Gastrocnemius medialis (tissue), 4 donors: Measurements from ENCODE around the gene MYO15A.

Experiments
- POLR2A ChIP-seq, 2 donors: fragments of 450-650 bp; IDR thresholded peaks; one replicate each; pipeline ENCODE4 v1.6.1; 2017; ENCODE audit warnings: antibody characterized with exemption in 2 of 2, mild to moderate bottlenecking in 2 of 2, moderate library complexity in 2 of 2
- TF ChIP-seq, protein P1 (sequence below), 5 experiments: fragments of 450-650 bp in 3 of 5; fragments of 200-600 bp in 2 of 5; sonication (generic) in 2 of 5; IDR thresholded peaks in 4 of 5; conservative IDR thresholded peaks in 1 of 5; 1 replicate in 4 of 5; 2 replicates in 1 of 5; pipeline ENCODE4 v1.5.1; 2016 to 2019; ENCODE audit warnings: antibody characterized with exemption in 5 of 5, mild to moderate bottlenecking in 3 of 5, moderate library complexity in 3 of 5

DNA sequence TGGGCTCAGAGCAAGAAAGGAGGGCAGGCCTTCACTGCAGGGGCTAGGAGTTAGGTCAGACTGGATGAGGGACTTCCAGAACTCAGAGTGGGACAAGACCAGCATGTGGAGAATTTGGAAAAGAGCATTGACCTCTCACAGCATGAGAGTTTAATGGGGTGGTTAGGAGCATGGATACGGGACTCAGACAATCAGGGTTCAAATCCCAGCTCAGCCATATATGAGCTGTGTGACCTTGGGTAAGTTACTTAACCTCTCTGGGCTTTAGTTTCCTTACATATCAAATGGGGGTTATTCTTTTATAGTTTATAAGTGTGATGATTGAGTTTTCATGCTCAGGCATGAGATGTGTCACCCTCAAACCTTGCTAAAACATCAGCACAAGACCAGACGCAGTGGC, 37.7 kb downstream of the MYO15A start:
- TF ChIP-seq, protein P1, sequence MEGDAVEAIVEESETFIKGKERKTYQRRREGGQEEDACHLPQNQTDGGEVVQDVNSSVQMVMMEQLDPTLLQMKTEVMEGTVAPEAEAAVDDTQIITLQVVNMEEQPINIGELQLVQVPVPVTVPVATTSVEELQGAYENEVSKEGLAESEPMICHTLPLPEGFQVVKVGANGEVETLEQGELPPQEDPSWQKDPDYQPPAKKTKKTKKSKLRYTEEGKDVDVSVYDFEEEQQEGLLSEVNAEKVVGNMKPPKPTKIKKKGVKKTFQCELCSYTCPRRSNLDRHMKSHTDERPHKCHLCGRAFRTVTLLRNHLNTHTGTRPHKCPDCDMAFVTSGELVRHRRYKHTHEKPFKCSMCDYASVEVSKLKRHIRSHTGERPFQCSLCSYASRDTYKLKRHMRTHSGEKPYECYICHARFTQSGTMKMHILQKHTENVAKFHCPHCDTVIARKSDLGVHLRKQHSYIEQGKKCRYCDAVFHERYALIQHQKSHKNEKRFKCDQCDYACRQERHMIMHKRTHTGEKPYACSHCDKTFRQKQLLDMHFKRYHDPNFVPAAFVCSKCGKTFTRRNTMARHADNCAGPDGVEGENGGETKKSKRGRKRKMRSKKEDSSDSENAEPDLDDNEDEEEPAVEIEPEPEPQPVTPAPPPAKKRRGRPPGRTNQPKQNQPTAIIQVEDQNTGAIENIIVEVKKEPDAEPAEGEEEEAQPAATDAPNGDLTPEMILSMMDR (IDR thresholded peaks at IDR 0.05 in 4 of 5, conservative IDR thresholded peaks at IDR 0.05 in 1 of 5) = no peak
- no peak for TF ChIP-seq POLR2A (IDR thresholded peaks at IDR 0.05)
